GM20000 (cell line): ENCODE data around the gene ZDHHC5.

ENCODE experiments used
- DNase-seq: peaks from one replicate; pipeline ENCODE4 v3.0.0; 2012; ENCODE audit warnings: low spot score
- TF ChIP-seq, protein P1 (sequence below): IDR thresholded peaks from 2 replicates; pipeline ENCODE4 v1.5.1; 2012; ENCODE audit warnings: mild to moderate bottlenecking, control low read depth; ENCODE audit errors: extremely low read depth, missing control alignments

ZDHHC5 gene

DNA sequence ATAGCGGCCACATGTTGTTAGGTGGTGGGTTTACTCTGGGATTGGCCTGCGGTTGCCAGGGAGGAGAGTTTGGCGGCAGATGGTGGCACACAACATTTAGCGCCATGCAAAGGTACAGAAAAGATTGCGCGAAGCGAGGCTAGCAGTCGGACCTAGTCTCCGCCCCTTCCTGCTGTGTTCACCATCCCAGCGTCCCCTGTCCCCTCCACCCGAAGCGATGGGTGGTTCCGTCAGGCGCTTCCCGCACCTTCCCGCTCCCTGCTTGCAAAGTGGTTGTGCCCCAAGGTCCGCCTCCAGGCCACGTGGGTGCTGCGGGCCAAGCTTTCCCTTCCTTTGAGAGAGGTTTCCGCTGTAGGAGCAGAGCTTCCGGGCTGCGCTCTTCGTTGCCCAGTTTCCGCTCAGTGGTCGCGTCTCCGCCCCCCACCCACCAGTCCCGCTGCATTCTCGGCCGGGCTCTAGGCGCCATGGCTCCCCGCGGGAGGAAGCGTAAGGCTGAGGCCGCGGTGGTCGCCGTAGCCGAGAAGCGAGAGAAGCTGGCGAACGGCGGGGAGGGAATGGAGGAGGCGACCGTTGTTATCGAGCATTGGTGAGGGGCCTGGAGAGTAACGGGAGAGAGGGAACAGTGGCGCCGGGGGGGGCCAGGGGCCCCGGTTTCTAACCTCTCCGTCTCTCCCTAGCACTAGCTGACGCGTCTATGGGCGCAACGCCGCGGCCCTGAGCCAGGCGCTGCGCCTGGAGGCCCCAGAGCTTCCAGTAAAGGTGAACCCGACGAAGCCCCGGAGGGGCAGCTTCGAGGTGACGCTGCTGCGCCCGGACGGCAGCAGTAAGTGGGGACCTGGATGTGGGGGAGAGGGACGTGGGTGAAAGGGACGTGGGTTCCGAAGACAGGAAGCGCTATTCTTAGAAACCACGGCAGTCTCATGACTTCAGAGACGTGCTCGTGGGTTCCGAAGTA, 73.5 kb downstream of the ZDHHC5 start, which contains the start of gene SELENOH:
Gene SELENOH (plus strand): TSS at position 360 of the 955 bp plus-strand sequence. CDS start 105 bp downstream, at position 465.
- DNase-seq: peak; percentile 89
- TF ChIP-seq, protein P1, sequence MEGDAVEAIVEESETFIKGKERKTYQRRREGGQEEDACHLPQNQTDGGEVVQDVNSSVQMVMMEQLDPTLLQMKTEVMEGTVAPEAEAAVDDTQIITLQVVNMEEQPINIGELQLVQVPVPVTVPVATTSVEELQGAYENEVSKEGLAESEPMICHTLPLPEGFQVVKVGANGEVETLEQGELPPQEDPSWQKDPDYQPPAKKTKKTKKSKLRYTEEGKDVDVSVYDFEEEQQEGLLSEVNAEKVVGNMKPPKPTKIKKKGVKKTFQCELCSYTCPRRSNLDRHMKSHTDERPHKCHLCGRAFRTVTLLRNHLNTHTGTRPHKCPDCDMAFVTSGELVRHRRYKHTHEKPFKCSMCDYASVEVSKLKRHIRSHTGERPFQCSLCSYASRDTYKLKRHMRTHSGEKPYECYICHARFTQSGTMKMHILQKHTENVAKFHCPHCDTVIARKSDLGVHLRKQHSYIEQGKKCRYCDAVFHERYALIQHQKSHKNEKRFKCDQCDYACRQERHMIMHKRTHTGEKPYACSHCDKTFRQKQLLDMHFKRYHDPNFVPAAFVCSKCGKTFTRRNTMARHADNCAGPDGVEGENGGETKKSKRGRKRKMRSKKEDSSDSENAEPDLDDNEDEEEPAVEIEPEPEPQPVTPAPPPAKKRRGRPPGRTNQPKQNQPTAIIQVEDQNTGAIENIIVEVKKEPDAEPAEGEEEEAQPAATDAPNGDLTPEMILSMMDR: no peak

DNA sequence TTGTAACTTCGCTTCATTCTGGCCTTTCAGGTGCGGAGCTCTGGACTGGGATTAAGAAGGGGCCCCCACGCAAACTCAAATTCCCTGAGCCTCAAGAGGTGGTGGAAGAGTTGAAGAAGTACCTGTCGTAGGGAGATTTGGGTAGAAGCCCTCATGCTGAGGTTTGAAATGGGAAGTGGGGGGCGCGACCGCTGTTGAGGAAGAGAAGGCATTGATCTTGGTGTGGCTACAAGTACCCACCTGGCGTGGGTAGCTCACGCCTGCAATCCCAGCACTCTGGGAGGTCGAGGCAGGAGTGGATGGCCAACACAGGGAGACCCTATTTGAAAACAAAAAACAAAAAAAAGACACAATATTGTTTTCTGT, 74.2 kb downstream of the ZDHHC5 start:
- TF ChIP-seq, protein P1: no peak
- no peak for DNase-seq

DNA sequence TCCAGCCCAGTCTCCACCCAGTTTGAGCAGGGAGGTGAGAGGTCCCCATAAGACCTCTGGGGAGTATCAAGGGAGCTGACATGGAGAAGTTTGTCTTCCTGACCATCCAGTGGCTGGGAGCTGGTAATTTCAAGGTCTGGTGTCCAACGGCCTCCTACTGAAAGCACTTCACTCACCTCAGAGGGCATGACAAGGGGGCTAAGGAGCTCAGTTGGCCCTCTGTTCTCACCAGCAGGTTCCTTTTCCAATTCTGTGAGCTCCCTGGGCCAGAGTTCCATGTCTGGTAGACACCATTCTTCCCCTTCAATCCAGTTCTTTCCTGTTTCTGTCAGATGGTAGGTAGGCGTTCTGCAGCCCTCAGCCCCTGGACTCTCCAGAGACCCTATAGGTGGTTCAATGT, 76.4 kb downstream of the ZDHHC5 start:
- TF ChIP-seq, protein P1: no peak
- no peak for DNase-seq

DNA sequence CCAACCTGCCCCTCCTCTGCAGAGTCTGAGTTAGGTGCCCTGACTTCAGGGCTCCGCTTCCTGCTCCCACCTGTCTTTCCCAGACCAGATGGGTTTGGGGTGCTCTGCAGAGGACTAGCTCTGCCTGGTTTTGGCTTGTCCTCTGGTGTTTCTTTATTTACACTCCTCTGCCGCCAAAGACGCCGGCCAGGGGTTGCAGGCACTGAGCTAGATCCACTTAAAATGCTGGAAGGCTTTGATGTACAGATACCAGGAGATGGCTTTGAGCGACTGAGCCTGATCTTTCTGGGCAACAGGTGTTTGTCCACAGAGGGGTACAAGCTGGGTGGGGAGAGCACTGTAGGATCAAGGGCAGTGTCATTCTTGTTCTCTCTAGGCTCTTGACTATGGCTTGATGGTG, 77.3 kb downstream of the ZDHHC5 start:
- no peak for DNase-seq
- TF ChIP-seq, protein P1: no peak

DNA sequence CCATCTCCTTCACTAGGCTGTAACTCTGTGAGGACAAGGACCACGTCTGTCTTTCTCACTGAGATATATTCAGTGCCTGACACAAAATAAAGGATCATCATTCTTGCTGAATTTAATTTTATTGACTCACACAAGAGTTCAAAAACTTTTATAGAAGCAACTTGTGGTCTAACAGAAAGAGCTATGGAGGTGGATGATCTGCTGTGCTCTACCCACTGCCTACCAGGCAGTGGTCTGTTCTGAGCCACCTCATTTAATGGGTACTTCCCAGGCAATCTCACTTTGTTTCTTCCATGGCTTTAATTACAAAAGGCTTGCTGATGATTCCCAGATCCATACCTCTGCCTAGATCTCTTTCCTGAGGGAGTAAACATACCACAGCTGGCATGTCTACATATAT, 79.0 kb downstream of the ZDHHC5 start:
- DNase-seq: no peak
- TF ChIP-seq, protein P1: no peak
